Measurements from ENCODE around the gene FBXL15. TPM values are rescaled to one million over a fixed set of nuclear protein-coding genes. Genes with fewer than 3 reads are reported as not detected.

The FBXL15 gene
- total and polyA plus RNA-seq, 11 donors: 6.6 to 20.0 (median 10.2) TPM

- no peak for DNase-seq
- 90 to 96% (median 92%) methylated on average over 2 of the region's 2 CpGs for WGBS, 4 donors
- Histone ChIP-seq H3K27me3 (peaks cover 17 to 45% (median 33%) of the 10 kb centered on the region in 9 donors), H3K4me1 (peaks cover 0 to 29% (median 11%) of the 10 kb centered on the region in 12 donors), H3K9me3 (no peaks in the 10 kb centered on the region), H3K27ac (peak overlapping the region in 1 of 12 donors; percentile 99), H3K36me3 (peaks cover 0 to 16% (median 4%) of the 10 kb centered on the region in 9 donors), H3K4me3 (no peak overlapping the region)
- intact Hi-C loops (cut with DNase I): loop anchor here in 2 of 10 donors (5.0 kb wide), 2 partner anchors 70 to 180 kb away; partner anchors contain the start of gene ELOVL3 (in 1 of the 2)
- TF ChIP-seq, protein P1, sequence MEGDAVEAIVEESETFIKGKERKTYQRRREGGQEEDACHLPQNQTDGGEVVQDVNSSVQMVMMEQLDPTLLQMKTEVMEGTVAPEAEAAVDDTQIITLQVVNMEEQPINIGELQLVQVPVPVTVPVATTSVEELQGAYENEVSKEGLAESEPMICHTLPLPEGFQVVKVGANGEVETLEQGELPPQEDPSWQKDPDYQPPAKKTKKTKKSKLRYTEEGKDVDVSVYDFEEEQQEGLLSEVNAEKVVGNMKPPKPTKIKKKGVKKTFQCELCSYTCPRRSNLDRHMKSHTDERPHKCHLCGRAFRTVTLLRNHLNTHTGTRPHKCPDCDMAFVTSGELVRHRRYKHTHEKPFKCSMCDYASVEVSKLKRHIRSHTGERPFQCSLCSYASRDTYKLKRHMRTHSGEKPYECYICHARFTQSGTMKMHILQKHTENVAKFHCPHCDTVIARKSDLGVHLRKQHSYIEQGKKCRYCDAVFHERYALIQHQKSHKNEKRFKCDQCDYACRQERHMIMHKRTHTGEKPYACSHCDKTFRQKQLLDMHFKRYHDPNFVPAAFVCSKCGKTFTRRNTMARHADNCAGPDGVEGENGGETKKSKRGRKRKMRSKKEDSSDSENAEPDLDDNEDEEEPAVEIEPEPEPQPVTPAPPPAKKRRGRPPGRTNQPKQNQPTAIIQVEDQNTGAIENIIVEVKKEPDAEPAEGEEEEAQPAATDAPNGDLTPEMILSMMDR (IDR thresholded peaks at IDR 0.05): no peak
- TF ChIP-seq POLR2A (IDR thresholded peaks at IDR 0.05): no peak
- ATAC-seq: no peak
Observed at GRCh38 chr10:102406815-102407214, 13.8 kb upstream of the FBXL15 start.

GRCh38 chr10:102407425-102408130, 13.1 kb upstream of the FBXL15 start:
- H3K9me3 ChIP-seq: no peaks in the 10 kb centered on the region
- peaks cover 20 to 53% (median 38%) of the 10 kb centered on the region in 9 donors for H3K27me3 ChIP-seq
- no peak for ATAC-seq
- DNase-seq: no peak
- no peak for TF ChIP-seq POLR2A (IDR thresholded peaks at IDR 0.05)
- TF ChIP-seq, protein P1 (IDR thresholded peaks at IDR 0.05): no peak
- H3K4me3 ChIP-seq: no peak overlapping the region
- H3K27ac ChIP-seq: peak overlapping the region in 1 of 12 donors; percentile 99
- 82 to 83% (median 83%) methylated on average over 13 of the region's 13 CpGs for WGBS, 4 donors
- peaks cover 0 to 29% (median 11%) of the 10 kb centered on the region in 12 donors for H3K4me1 ChIP-seq
- H3K36me3 ChIP-seq: peaks cover 0 to 8% (median 0%) of the 10 kb centered on the region in 9 donors
- intact Hi-C loops (cut with DNase I): loop anchor here in 2 of 10 donors (5.0 kb wide), 2 partner anchors 70 to 180 kb away; partner anchors contain the start of gene ELOVL3 (in 1 of the 2)

DNA sequence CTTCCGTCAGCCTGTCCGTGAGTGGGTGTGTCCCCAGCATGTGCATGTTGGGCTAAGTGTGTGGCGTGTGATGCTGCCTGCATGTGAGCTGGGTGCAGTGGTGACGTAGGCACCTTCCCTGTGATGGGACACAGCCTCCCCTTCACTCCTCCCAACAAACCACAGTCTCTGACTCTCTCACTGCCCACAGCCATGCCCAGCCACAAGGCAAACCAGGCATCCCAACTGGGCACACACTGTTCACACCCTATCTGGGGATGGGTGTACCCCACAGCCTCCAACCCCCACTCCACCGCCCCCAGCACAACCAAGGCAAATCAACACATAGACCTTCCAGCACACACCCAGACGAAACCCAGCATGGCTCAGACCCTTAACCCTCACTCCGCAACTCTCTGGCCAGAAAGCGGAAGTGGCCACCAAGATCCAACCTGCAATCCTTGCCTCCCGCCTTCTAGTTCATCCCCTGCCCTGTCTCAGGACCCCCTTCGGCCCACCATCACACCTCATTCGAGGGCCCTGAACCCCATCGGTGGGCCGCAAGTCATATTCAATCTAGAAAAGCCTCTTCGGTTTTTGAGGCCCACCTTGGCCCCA, 12.4 kb upstream of the FBXL15 start:
- ATAC-seq (no peak), DNase-seq (no peak)
- intact Hi-C loops (cut with DNase I): loop anchor here in 2 of 10 donors (5.0 kb wide), 2 partner anchors 69 to 181 kb away; partner anchors contain the start of gene ELOVL3 (in 1 of the 2)
- Histone ChIP-seq H3K4me1 (peaks cover 0 to 29% (median 11%) of the 10 kb centered on the region in 12 donors), H3K27me3 (peaks cover 20 to 59% (median 39%) of the 10 kb centered on the region in 9 donors), H3K36me3 (peaks cover 0 to 2% (median 0%) of the 10 kb centered on the region in 9 donors), H3K4me3 (peak overlapping the region in 9 of 12 donors; percentile 17 to 53 (median 41)), H3K27ac (peak overlapping the region in 1 of 12 donors; percentile 99), H3K9me3 (no peaks in the 10 kb centered on the region)
- TF ChIP-seq, protein P1 (IDR thresholded peaks at IDR 0.05): no peak
- no peak for TF ChIP-seq POLR2A (IDR thresholded peaks at IDR 0.05)
- WGBS, 4 donors: 61 to 71% (median 68%) methylated on average over 14 of the region's 14 CpGs

Measured in heart left ventricle (tissue), 16 donors.